ENCODE results near the gene KCNA3.

KCNA3 gene

DNA sequence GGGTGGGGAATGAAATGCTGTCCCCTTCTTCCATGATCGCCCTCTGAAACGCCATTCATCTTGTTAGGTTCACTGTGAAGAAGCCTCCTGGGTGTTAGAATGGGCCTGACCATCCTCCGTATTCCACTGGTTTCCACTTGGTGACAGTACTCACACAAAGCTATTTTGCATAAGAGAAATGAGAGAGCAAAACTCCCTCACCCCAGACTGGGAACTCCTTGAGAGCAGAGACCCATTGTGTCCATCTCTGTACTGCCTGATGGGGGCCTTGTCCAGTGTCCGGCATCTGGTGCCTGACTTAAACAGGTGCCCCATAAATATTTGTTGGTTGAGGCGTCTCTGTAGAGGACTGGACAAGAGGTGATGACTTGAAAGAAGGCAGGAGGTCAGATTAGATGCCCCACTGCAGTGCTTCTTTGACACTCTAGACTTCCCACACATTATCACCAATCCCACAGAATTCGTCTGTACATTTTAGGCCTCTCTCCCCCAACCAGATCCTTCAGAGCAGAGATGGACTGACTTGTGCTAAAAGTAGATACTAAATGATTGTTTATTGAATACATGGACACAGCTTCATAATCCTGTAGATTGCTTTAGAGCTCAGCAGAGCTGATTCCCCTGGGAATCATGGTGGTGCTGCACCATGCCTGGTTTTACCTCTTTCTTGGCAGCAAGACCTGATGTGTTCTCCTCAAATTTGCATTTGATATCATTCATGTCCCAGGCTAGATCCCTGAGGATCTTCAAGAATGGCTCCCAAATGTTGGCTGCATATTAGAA, 46.2 kb downstream of the KCNA3 start:
- TF ChIP-seq, protein P1, sequence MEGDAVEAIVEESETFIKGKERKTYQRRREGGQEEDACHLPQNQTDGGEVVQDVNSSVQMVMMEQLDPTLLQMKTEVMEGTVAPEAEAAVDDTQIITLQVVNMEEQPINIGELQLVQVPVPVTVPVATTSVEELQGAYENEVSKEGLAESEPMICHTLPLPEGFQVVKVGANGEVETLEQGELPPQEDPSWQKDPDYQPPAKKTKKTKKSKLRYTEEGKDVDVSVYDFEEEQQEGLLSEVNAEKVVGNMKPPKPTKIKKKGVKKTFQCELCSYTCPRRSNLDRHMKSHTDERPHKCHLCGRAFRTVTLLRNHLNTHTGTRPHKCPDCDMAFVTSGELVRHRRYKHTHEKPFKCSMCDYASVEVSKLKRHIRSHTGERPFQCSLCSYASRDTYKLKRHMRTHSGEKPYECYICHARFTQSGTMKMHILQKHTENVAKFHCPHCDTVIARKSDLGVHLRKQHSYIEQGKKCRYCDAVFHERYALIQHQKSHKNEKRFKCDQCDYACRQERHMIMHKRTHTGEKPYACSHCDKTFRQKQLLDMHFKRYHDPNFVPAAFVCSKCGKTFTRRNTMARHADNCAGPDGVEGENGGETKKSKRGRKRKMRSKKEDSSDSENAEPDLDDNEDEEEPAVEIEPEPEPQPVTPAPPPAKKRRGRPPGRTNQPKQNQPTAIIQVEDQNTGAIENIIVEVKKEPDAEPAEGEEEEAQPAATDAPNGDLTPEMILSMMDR (IDR thresholded peaks at IDR 0.05; ENCODE audit: insufficient read depth, missing control alignments): no peak
- FAIRE-seq: no peak
- no peak for DNase-seq (ENCODE audit: insufficient read length, low spot score)

DNA sequence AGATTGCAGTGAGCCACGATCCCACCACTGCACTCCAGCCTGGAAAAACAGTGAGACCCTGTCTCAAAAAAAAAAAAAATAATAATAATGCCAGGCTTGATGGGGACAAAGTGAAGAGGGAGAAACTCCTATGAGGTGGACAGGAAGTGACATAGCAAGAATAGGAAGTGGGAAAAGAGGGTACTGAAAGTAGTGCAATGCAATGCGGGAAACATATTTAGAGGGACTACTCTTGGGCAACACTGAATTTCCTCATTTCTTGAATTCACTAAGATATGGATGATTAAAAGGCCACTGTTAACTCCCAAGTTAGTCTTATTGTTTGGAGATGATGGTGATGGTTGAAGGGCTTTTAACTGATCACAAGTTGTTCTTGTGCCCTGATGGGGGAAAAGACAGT, 47.0 kb downstream of the KCNA3 start:
- TF ChIP-seq, protein P1 (IDR thresholded peaks at IDR 0.05; ENCODE audit: insufficient read depth, missing control alignments): no peak
- DNase-seq (ENCODE audit: insufficient read length, low spot score) (no peak), FAIRE-seq (no peak)

DNA sequence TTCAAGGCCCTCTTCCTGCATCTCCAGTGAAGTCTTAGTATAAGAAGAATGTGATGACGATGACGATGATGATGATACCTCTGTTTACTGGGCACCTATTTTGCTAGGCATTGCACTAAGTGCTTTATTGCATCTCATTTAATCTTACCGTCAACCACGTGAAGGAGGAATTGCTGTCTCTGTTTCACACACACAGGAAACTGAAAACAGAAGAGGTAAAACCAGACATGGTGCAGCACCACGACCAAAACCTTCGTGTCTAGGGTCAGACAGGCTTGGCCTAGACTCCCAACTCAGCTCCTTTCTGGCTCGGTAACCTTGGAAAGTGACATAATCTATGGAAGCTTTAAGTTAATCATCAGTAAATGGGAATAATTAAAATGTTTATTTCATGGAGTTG, 47.9 kb downstream of the KCNA3 start:
- TF ChIP-seq, protein P1 (IDR thresholded peaks at IDR 0.05; ENCODE audit: insufficient read depth, missing control alignments): no peak
- FAIRE-seq (no peak), DNase-seq (ENCODE audit: insufficient read length, low spot score) (no peak)

Measured in D721Med (cell line).